GM12878 (cell line): Measurements from ENCODE around the gene SLC12A7. TPM values are rescaled to one million over a fixed set of nuclear protein-coding genes. Genes with fewer than 3 reads are reported as not detected.

Source experiments
- ATAC-seq: fragments of 200-7000 bp; cut with Tn5 transposase; 3 replicates; pipeline ENCODE4 v1.9.1; 2020; ENCODE audit warnings: mild to moderate bottlenecking, moderate library complexity
- BruUV-seq: library from RNA; stranded (reverse); fragments of 400-500 nt; replicated peaks from 2 replicates; lab custom pipeline; 2021; lab: Mats Ljungman, UMichigan
- CTCF ChIA-PET: fragments of 300-600 bp; sonication (Branson Sonifier 250); formaldehyde crosslinking; extraction: SDS; loops from one replicate; lab custom pipeline; 2021; ENCODE audit warnings: inconsistent platforms; lab: Yijun Ruan, JAX
- POLR2A ChIA-PET: fragments of 350-600 bp; formaldehyde crosslinking; extraction: SDS; loops from one replicate; lab custom pipeline; 2021; ENCODE audit warnings: inconsistent platforms; lab: Charles Lee
- RAD21 ChIA-PET: fragments of 300-600 bp; sonication (Branson Sonifier 250); formaldehyde crosslinking; loops from one replicate; lab custom pipeline; 2023; ENCODE audit warnings: antibody characterized with exemption; ENCODE audit not compliant: unreplicated experiment; lab: Charles Lee
- SMC1A ChIA-PET: fragments of 300-600 bp; sonication (Branson Sonifier 250); formaldehyde crosslinking; loops from one replicate; lab custom pipeline; 2023; ENCODE audit not compliant: unreplicated experiment, uncharacterized antibody; lab: Charles Lee
- DNase-seq: peaks from one replicate; pipeline ENCODE4 v3.0.0-alpha.2; 2011; ENCODE audit warnings: low read depth, low spot score
- FAIRE-seq: peaks from 3 replicates; lab custom pipeline; 2011; peaks lifted over from hg19 to GRCh38; lab: Jason Lieb, UNC
- H2AFZ ChIP-seq: 2 replicates; pipeline ENCODE4 v1.6.0; 2011; ENCODE audit warnings: low read depth, low read length, control low read depth; ENCODE audit not compliant: control insufficient read depth
- H3K27ac ChIP-seq: 2 replicates; pipeline ENCODE4 v1.5.1; 2011; ENCODE audit warnings: control low read depth; ENCODE audit not compliant: control insufficient read depth, insufficient read depth
- H3K27me3 ChIP-seq, 2 experiments: replicated peaks in 1 of 2; 2 replicates each; pipeline versions ENCODE4 v1.6.0 to v1.6.1; 2011; ENCODE audit warnings: low read length in 1 of 2; ENCODE audit not compliant: control insufficient read depth in 2 of 2, insufficient read depth in 2 of 2
- H3K36me3 ChIP-seq, 2 experiments: 2 replicates each; pipeline ENCODE4 v1.5.1; 2011; ENCODE audit warnings: low read length in 1 of 2; ENCODE audit not compliant: control insufficient read depth in 2 of 2, insufficient read depth in 2 of 2
- H3K4me1 ChIP-seq: 2 replicates; pipeline ENCODE4 v1.6.1; 2011; ENCODE audit warnings: mild to moderate bottlenecking, low read length, moderate library complexity, mixed read lengths; ENCODE audit not compliant: control insufficient read depth, insufficient read depth
- H3K4me2 ChIP-seq: 2 replicates; pipeline ENCODE4 v1.6.0; 2011; ENCODE audit warnings: control low read depth; ENCODE audit not compliant: control insufficient read depth, insufficient read depth
- H3K4me3 ChIP-seq: fragments of 200-600 bp; sonication (generic); 2 replicates; pipeline ENCODE4 v1.5.1; 2016
- H3K79me2 ChIP-seq: 2 replicates; pipeline ENCODE4 v1.6.0; 2011; ENCODE audit warnings: low read length; ENCODE audit not compliant: control insufficient read depth, insufficient read depth
- H3K9ac ChIP-seq: 2 replicates; pipeline ENCODE4 v1.8.0; 2011; ENCODE audit warnings: low read length, control low read depth, mixed read lengths; ENCODE audit not compliant: control insufficient read depth, insufficient read depth
- H3K9me3 ChIP-seq: replicated peaks from 3 replicates; pipeline ENCODE4 v1.5.1; 2011; ENCODE audit warnings: mild to moderate bottlenecking, low read length; ENCODE audit not compliant: control insufficient read depth, insufficient read depth
- H4K20me1 ChIP-seq: 2 replicates; pipeline ENCODE4 v1.6.0; 2011; ENCODE audit not compliant: control insufficient read depth, insufficient read depth
- DPF2 ChIP-seq: fragments of 450-650 bp; IDR thresholded peaks from 2 replicates; pipeline ENCODE4 v1.6.1; 2017; ENCODE audit warnings: mild to moderate bottlenecking
- ETV6 ChIP-seq, 2 experiments: fragments of 450-650 bp in 1 of 2; IDR thresholded peaks in 1 of 2; conservative IDR thresholded peaks in 1 of 2; 2 replicates each; pipeline ENCODE4 v1.6.1; 2014; ENCODE audit warnings: antibody characterized with exemption in 1 of 2, borderline replicate concordance in 1 of 2, low read depth in 1 of 2, mild to moderate bottlenecking in 1 of 2, moderate library complexity in 1 of 2
- GATAD2B ChIP-seq: fragments of 450-650 bp; conservative IDR thresholded peaks from 2 replicates; pipeline ENCODE4 v1.6.1; 2017; ENCODE audit warnings: low read depth, mild to moderate bottlenecking, moderate library complexity
- HSF1 ChIP-seq: fragments of 150-350 bp; IDR thresholded peaks from 2 replicates; pipeline ENCODE4 v1.6.1; 2014; ENCODE audit warnings: mild to moderate bottlenecking, low read depth, low read length
- MEF2A ChIP-seq: IDR thresholded peaks from 2 replicates; pipeline ENCODE4 v1.6.1; 2011; ENCODE audit warnings: low read depth, mild to moderate bottlenecking, low read length, moderate library complexity; ENCODE audit not compliant: insufficient read depth
- MYB ChIP-seq: fragments of 150-350 bp; IDR thresholded peaks from 2 replicates; pipeline ENCODE4 v1.6.1; 2014; ENCODE audit warnings: mild to moderate bottlenecking, low read depth, low read length, borderline replicate concordance
- MYC ChIP-seq: IDR thresholded peaks from 2 replicates; pipeline ENCODE4 v1.6.1; 2011; ENCODE audit warnings: mild to moderate bottlenecking, low read length, moderate library complexity, inconsistent platforms; ENCODE audit not compliant: insufficient read depth, insufficient replicate concordance, insufficient read length, severe bottlenecking
- NKRF ChIP-seq: fragments of 450-650 bp; conservative IDR thresholded peaks from 2 replicates; pipeline ENCODE4 v1.6.1; 2017; ENCODE audit warnings: mild to moderate bottlenecking, moderate library complexity
- TAF1 ChIP-seq: IDR thresholded peaks from 2 replicates; pipeline ENCODE4 v1.6.1; 2011; ENCODE audit warnings: mild to moderate bottlenecking, low read depth, low read length, borderline replicate concordance
- ZBTB33 ChIP-seq: fragments of 450-650 bp; IDR thresholded peaks from 2 replicates; pipeline ENCODE4 v1.6.1; 2017; ENCODE audit warnings: mild to moderate bottlenecking
- ZNF384 ChIP-seq: IDR thresholded peaks from 2 replicates; pipeline ENCODE4 v1.6.1; 2012; ENCODE audit warnings: low read depth, mild to moderate bottlenecking, low read length, improper control_type of control experiment, borderline replicate concordance
- ZNF592 ChIP-seq: fragments of 450-650 bp; IDR thresholded peaks from 2 replicates; pipeline ENCODE4 v1.6.1; 2017; ENCODE audit warnings: mild to moderate bottlenecking, moderate library complexity
- ZNF622 ChIP-seq: fragments of 450-650 bp; IDR thresholded peaks from 2 replicates; pipeline ENCODE4 v1.6.1; 2017; ENCODE audit warnings: mild to moderate bottlenecking, inconsistent platforms
- WGBS: methylation state at CpG from one replicate; pipeline ENCODE4 v1.1.6; 2016; ENCODE audit warnings: low lambda C conversion rate; ENCODE audit not compliant: insufficient replicate concordance, insufficient coverage; ENCODE audit errors: missing lambda C conversion rate; 5-methylcytosine and 5-hydroxymethylcytosine counted together
- in situ Hi-C: fragments of 300-500 bp; cut with MboI; formaldehyde crosslinking; loops from 9 replicates; pipeline ENCODE4 v1.14.3; 2018; ENCODE audit warnings: mixed read lengths
- intact Hi-C: fragments of 100-400 bp; cut with micrococcal nuclease; formaldehyde crosslinking; loops from one replicate; pipeline ENCODE4 v1.14.2; 2022; ENCODE audit not compliant: unreplicated experiment
- polyA plus RNA-seq, 11 experiments: library from polyadenylated mRNA; depleted of rRNA in 4 of 11; unstranded in 6 of 11; stranded (reverse) in 5 of 11; fragments of >200 nt; fragmentation: Nextera tagmentation in 4 of 11; fragmentation: Illumina TruSeq in 1 of 11; extraction: Ambion mirVana in 4 of 11; extraction: Trizol in 1 of 11; gene quantifications; 1 replicate in 1 of 11; 2 replicates in 10 of 11; pipeline versions ENCODE4 v1.2.1 to v1.2.3, GENCODE V29; 2011 to 2016; ENCODE audit warnings: inconsistent platforms in 2 of 11, missing spikeins in 2 of 11, low read depth in 1 of 11
- total RNA-seq, 4 experiments: library from RNA; depleted of rRNA in 3 of 4; stranded (reverse); fragments of >200 nt in 3 of 4; fragmentation: Illumina TruSeq in 1 of 4; extraction: Trizol in 1 of 4; gene quantifications; 2 replicates each; pipeline versions ENCODE4 v1.2.1 to v1.2.3, GENCODE V29; 2013 to 2021

SLC12A7 gene
- total and polyA plus RNA-seq, 10 of the 15 experiments (the other 5 are each of a cell fraction or from before 2014, with no cell fraction given): 0.10 to 10.0 (median 2.9) TPM

GRCh38 chr5:1020452-1020961 lies 91.4 kb downstream of the SLC12A7 start:
- ATAC-seq (no peak), FAIRE-seq (no peak), DNase-seq (no peak)
- no peak overlapping the region for H3K27ac ChIP-seq
- ChIA-PET CTCF (interaction anchor here (0.6 to 0.7 kb wide), 2 partner anchors 14 to 132 kb away, joined by 3 read pairs; no protein-coding TSS in a partner anchor), POLR2A (no interaction called here), SMC1A (no interaction called here), RAD21 (no interaction called here)
- H3K4me3 ChIP-seq: no peak overlapping the region
- TF ChIP-seq MEF2A (no peak), TAF1 (no peak), GATAD2B (no peak), HSF1 (no peak), ETV6 (conservative IDR thresholded peaks at IDR 0.05 in 1 of 2, IDR thresholded peaks at IDR 0.05 in 1 of 2; ENCODE audit: borderline replicate concordance in 1 of 2, low read depth in 1 of 2) (no peak), MYB (no peak), NKRF (no peak), ZBTB33 (no peak), DPF2 (no peak), MYC (no peak), ZNF384 (no peak), ZNF592 (no peak), ZNF622 (no peak)
- no peaks in the 10 kb centered on the region for H3K27me3 ChIP-seq
- intact Hi-C loops: no loop called here
- no peaks in the 10 kb centered on the region for H4K20me1 ChIP-seq
- H3K9me3 ChIP-seq: no peaks in the 10 kb centered on the region
- H2AFZ ChIP-seq: no peak overlapping the region
- WGBS: 45% methylated on average over 15 of the region's 16 CpGs
- no TSS peak for BruUV-seq
- H3K9ac ChIP-seq: no peak overlapping the region
- no peaks in the 10 kb centered on the region for H3K4me1 ChIP-seq
- no peak overlapping the region for H3K4me2 ChIP-seq
- H3K79me2 ChIP-seq: no peaks in the 10 kb centered on the region
- in situ Hi-C loops: no loop called here
- no peaks in the 10 kb centered on the region for H3K36me3 ChIP-seq
